ENCODE data around the gene ADGRA3.
A peak's percentile ranks its signal among the peaks of the same experiment; 100 is the strongest.

DNA sequence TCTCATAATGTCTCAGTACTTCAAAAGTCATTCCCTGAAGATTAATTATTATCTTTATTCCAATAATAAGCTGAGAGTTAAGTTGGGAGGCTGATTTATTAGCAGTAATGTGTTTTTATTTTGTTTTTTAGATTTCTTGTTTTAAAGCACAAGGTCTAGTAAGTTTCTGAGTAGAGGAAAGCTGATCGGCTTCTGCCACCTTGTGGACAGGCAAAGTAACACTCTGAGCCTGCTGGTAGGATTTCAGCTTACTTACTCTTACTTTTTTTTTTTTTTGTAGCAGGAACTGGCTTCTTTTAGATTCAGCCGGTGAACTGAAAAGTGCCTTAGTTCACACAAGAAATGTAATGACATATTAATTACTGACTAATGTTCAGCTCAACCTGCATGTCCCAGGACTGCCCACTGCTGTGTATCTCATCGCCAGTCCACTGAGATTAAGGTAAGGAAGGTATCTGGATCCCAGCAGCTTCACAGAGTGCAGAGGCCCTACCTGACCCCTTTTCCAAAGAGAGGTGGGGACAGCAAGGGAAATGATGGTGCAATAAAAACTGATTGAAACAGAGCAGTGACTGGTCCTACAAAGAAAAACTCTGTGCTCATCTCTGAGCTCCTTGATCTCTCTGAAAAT, 126.5 kb downstream of the ADGRA3 start:
- TF ChIP-seq, protein P1, sequence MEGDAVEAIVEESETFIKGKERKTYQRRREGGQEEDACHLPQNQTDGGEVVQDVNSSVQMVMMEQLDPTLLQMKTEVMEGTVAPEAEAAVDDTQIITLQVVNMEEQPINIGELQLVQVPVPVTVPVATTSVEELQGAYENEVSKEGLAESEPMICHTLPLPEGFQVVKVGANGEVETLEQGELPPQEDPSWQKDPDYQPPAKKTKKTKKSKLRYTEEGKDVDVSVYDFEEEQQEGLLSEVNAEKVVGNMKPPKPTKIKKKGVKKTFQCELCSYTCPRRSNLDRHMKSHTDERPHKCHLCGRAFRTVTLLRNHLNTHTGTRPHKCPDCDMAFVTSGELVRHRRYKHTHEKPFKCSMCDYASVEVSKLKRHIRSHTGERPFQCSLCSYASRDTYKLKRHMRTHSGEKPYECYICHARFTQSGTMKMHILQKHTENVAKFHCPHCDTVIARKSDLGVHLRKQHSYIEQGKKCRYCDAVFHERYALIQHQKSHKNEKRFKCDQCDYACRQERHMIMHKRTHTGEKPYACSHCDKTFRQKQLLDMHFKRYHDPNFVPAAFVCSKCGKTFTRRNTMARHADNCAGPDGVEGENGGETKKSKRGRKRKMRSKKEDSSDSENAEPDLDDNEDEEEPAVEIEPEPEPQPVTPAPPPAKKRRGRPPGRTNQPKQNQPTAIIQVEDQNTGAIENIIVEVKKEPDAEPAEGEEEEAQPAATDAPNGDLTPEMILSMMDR (IDR thresholded peaks at IDR 0.05; ENCODE audit: poor library complexity, severe bottlenecking) = peak; percentile 95
- TF ChIP-seq MXI1 (conservative IDR thresholded peaks at IDR 0.05; ENCODE audit: poor library complexity, severe bottlenecking) (no peak), TAF1 (IDR thresholded peaks at IDR 0.05; ENCODE audit: low read depth) (no peak), RAD21 (conservative IDR thresholded peaks at IDR 0.05) (peak; percentile 98), EP300 (conservative IDR thresholded peaks at IDR 0.05; ENCODE audit: poor library complexity, severe bottlenecking) (no peak), POLR2AphosphoS5 (IDR thresholded peaks at IDR 0.05) (no peak), SMC3 (conservative IDR thresholded peaks at IDR 0.05; ENCODE audit: poor library complexity) (peak; percentile 99)
